Activated T-cell treated with anti-CD3 and anti-CD28 coated beads, Interleukin-2, amount 50 U/mL, for 24 hours (primary cell): ENCODE results near the gene THADA.

ENCODE experiments used
- DNase-seq: peaks from one replicate; pipeline ENCODE4 v3.0.0-alpha.2; 2020
- H3K27ac Mint-ChIP-seq: 2 replicates; pipeline ENCODE4 v1.8.0; 2020; ENCODE audit warnings: mild to moderate bottlenecking, mixed read lengths
- H3K27me3 Mint-ChIP-seq: 2 replicates; pipeline ENCODE4 v1.8.0; 2020; ENCODE audit warnings: mixed read lengths
- H3K36me3 Mint-ChIP-seq: 2 replicates; pipeline ENCODE4 v1.8.0; 2020; ENCODE audit warnings: low read depth, mixed read lengths
- H3K4me1 Mint-ChIP-seq: 2 replicates; pipeline ENCODE4 v1.8.0; 2020; ENCODE audit warnings: low read depth, mixed read lengths
- H3K4me3 Mint-ChIP-seq: 2 replicates; pipeline ENCODE4 v1.8.0; 2020; ENCODE audit warnings: mild to moderate bottlenecking, moderate library complexity, mixed read lengths
- H3K9me3 Mint-ChIP-seq: 2 replicates; pipeline ENCODE4 v1.8.0; 2020; ENCODE audit warnings: mixed read lengths

The THADA gene

GRCh38 chr2:43426305-43427031, 169.4 kb downstream of the THADA start:
- H3K9me3 Mint-ChIP-seq, result no peaks in the 10 kb centered on the region
- peak overlapping the region; percentile 38 for H3K4me3 Mint-ChIP-seq
- no peaks in the 10 kb centered on the region for H3K27me3 Mint-ChIP-seq
- H3K4me1 Mint-ChIP-seq, result peaks cover 41% of the 10 kb centered on the region
- H3K27ac Mint-ChIP-seq, result peak overlapping the region; percentile 74
- H3K36me3 Mint-ChIP-seq, result peaks cover 77% of the 10 kb centered on the region
- DNase-seq, result peak; percentile 52

- H3K36me3 Mint-ChIP-seq, result peaks cover 80% of the 10 kb centered on the region
- no peaks in the 10 kb centered on the region for H3K9me3 Mint-ChIP-seq
- no peak for DNase-seq
- peaks cover 41% of the 10 kb centered on the region for H3K4me1 Mint-ChIP-seq
- H3K27me3 Mint-ChIP-seq, result no peaks in the 10 kb centered on the region
- H3K27ac Mint-ChIP-seq, result no peak overlapping the region
- no peak overlapping the region for H3K4me3 Mint-ChIP-seq
Observed at GRCh38 chr2:43425659-43426058, 170.2 kb downstream of the THADA start.

- H3K36me3 Mint-ChIP-seq, result peaks cover 81% of the 10 kb centered on the region
- DNase-seq, result no peak
- H3K4me1 Mint-ChIP-seq, result peaks cover 44% of the 10 kb centered on the region
- H3K27ac Mint-ChIP-seq, result peak overlapping the region; percentile 14
- no peak overlapping the region for H3K4me3 Mint-ChIP-seq
- H3K27me3 Mint-ChIP-seq, result no peaks in the 10 kb centered on the region
- no peaks in the 10 kb centered on the region for H3K9me3 Mint-ChIP-seq
Observed at GRCh38 chr2:43424262-43425207, 171.3 kb downstream of the THADA start.

GRCh38 chr2:43423941-43424261, 171.9 kb downstream of the THADA start:
- H3K36me3 Mint-ChIP-seq, result peaks cover 80% of the 10 kb centered on the region
- no peak for DNase-seq
- H3K4me1 Mint-ChIP-seq, result peaks cover 44% of the 10 kb centered on the region
- no peak overlapping the region for H3K27ac Mint-ChIP-seq
- H3K27me3 Mint-ChIP-seq, result no peaks in the 10 kb centered on the region
- H3K9me3 Mint-ChIP-seq, result no peaks in the 10 kb centered on the region
- H3K4me3 Mint-ChIP-seq, result no peak overlapping the region

GRCh38 chr2:43421194-43421593, 174.6 kb downstream of the THADA start:
- Mint-ChIP-seq H3K36me3 (peaks cover 77% of the 10 kb centered on the region), H3K9me3 (no peaks in the 10 kb centered on the region), H3K4me3 (no peak overlapping the region), H3K4me1 (peaks cover 28% of the 10 kb centered on the region), H3K27me3 (no peaks in the 10 kb centered on the region), H3K27ac (no peak overlapping the region)
- no peak for DNase-seq

- Mint-ChIP-seq H3K4me3 (no peak overlapping the region), H3K4me1 (peaks cover 21% of the 10 kb centered on the region), H3K36me3 (peaks cover 78% of the 10 kb centered on the region), H3K27ac (no peak overlapping the region), H3K27me3 (no peaks in the 10 kb centered on the region), H3K9me3 (no peaks in the 10 kb centered on the region)
- no peak for DNase-seq
Observed at GRCh38 chr2:43420389-43420801, 175.4 kb downstream of the THADA start.

GRCh38 chr2:43419876-43420275, 176.0 kb downstream of the THADA start:
- DNase-seq, result no peak
- Mint-ChIP-seq H3K9me3 (no peaks in the 10 kb centered on the region), H3K4me3 (no peak overlapping the region), H3K4me1 (peaks cover 15% of the 10 kb centered on the region), H3K27me3 (no peaks in the 10 kb centered on the region), H3K27ac (no peak overlapping the region), H3K36me3 (peaks cover 77% of the 10 kb centered on the region)

GRCh38 chr2:43419243-43419642, 176.6 kb downstream of the THADA start:
- DNase-seq, result no peak
- Mint-ChIP-seq H3K36me3 (peaks cover 77% of the 10 kb centered on the region), H3K27me3 (no peaks in the 10 kb centered on the region), H3K9me3 (no peaks in the 10 kb centered on the region), H3K27ac (no peak overlapping the region), H3K4me3 (no peak overlapping the region), H3K4me1 (peaks cover 9% of the 10 kb centered on the region)

- no peak overlapping the region for H3K27ac Mint-ChIP-seq
- peaks cover 4% of the 10 kb centered on the region for H3K4me1 Mint-ChIP-seq
- peaks cover 77% of the 10 kb centered on the region for H3K36me3 Mint-ChIP-seq
- no peaks in the 10 kb centered on the region for H3K9me3 Mint-ChIP-seq
- no peaks in the 10 kb centered on the region for H3K27me3 Mint-ChIP-seq
- DNase-seq, result no peak
- no peak overlapping the region for H3K4me3 Mint-ChIP-seq
Observed at GRCh38 chr2:43418680-43419079, 177.2 kb downstream of the THADA start.

GRCh38 chr2:43417300-43417699, 178.5 kb downstream of the THADA start:
- H3K4me1 Mint-ChIP-seq, result peaks cover 3% of the 10 kb centered on the region
- DNase-seq, result no peak
- H3K27ac Mint-ChIP-seq, result no peak overlapping the region
- H3K36me3 Mint-ChIP-seq, result peaks cover 71% of the 10 kb centered on the region
- H3K9me3 Mint-ChIP-seq, result no peaks in the 10 kb centered on the region
- H3K4me3 Mint-ChIP-seq, result no peak overlapping the region
- no peaks in the 10 kb centered on the region for H3K27me3 Mint-ChIP-seq

GRCh38 chr2:43415592-43415991, 180.2 kb downstream of the THADA start:
- H3K4me1 Mint-ChIP-seq, result peaks cover 3% of the 10 kb centered on the region
- H3K36me3 Mint-ChIP-seq, result peaks cover 66% of the 10 kb centered on the region
- H3K27me3 Mint-ChIP-seq, result no peaks in the 10 kb centered on the region
- no peak for DNase-seq
- H3K4me3 Mint-ChIP-seq, result no peak overlapping the region
- no peaks in the 10 kb centered on the region for H3K9me3 Mint-ChIP-seq
- H3K27ac Mint-ChIP-seq, result no peak overlapping the region

GRCh38 chr2:43414586-43415135, 181.2 kb downstream of the THADA start:
- no peak overlapping the region for H3K27ac Mint-ChIP-seq
- no peaks in the 10 kb centered on the region for H3K9me3 Mint-ChIP-seq
- no peaks in the 10 kb centered on the region for H3K4me1 Mint-ChIP-seq
- H3K27me3 Mint-ChIP-seq, result no peaks in the 10 kb centered on the region
- DNase-seq, result no peak
- H3K36me3 Mint-ChIP-seq, result peaks cover 62% of the 10 kb centered on the region
- no peak overlapping the region for H3K4me3 Mint-ChIP-seq

- H3K4me3 Mint-ChIP-seq, result no peak overlapping the region
- no peaks in the 10 kb centered on the region for H3K4me1 Mint-ChIP-seq
- DNase-seq, result no peak
- H3K27me3 Mint-ChIP-seq, result no peaks in the 10 kb centered on the region
- H3K36me3 Mint-ChIP-seq, result peaks cover 60% of the 10 kb centered on the region
- H3K9me3 Mint-ChIP-seq, result no peaks in the 10 kb centered on the region
- H3K27ac Mint-ChIP-seq, result no peak overlapping the region
Observed at GRCh38 chr2:43414033-43414432, 181.8 kb downstream of the THADA start.

GRCh38 chr2:43412114-43412753, 183.6 kb downstream of the THADA start:
- no peak overlapping the region for H3K27ac Mint-ChIP-seq
- no peak for DNase-seq
- peaks cover 60% of the 10 kb centered on the region for H3K36me3 Mint-ChIP-seq
- H3K27me3 Mint-ChIP-seq, result no peaks in the 10 kb centered on the region
- no peaks in the 10 kb centered on the region for H3K9me3 Mint-ChIP-seq
- H3K4me1 Mint-ChIP-seq, result no peaks in the 10 kb centered on the region
- H3K4me3 Mint-ChIP-seq, result no peak overlapping the region
